GM18517 (cell line): ENCODE data around the gene MCTP2.
A peak's percentile ranks its signal among the peaks of the same experiment; 100 is the strongest.

Experiments used
- ATAC-seq: cut with Tn5 transposase; IDR thresholded peaks from one replicate; pipeline ENCODE4 v1.9.1; 2021; ENCODE audit warnings: mild to moderate bottlenecking, moderate library complexity; ENCODE audit not compliant: unreplicated experiment

The MCTP2 gene

GRCh38 chr15:94263341-94264273, 32.2 kb downstream of the MCTP2 start:
- ATAC-seq = peak; percentile 85

- no peak for ATAC-seq
These were observed 33.6 kb downstream of the MCTP2 start for GRCh38 chr15:94265009-94265408.

- no peak for ATAC-seq
These were observed 34.6 kb downstream of the MCTP2 start for GRCh38 chr15:94265982-94266381.

GRCh38 chr15:94266789-94267188, 35.4 kb downstream of the MCTP2 start:
- ATAC-seq = no peak

- ATAC-seq = no peak
These were observed 38.6 kb downstream of the MCTP2 start for GRCh38 chr15:94269954-94270353.

GRCh38 chr15:94270570-94270969, 39.2 kb downstream of the MCTP2 start:
- ATAC-seq = no peak

GRCh38 chr15:94272251-94272898, 41.0 kb downstream of the MCTP2 start:
- peak; percentile 88 for ATAC-seq

GRCh38 chr15:94273826-94274225, 42.5 kb downstream of the MCTP2 start:
- no peak for ATAC-seq

- no peak for ATAC-seq
These were observed 43.4 kb downstream of the MCTP2 start for GRCh38 chr15:94274745-94275144.

- ATAC-seq = no peak
These were observed 46.1 kb downstream of the MCTP2 start for GRCh38 chr15:94277485-94277884.

GRCh38 chr15:94279736-94280135, 48.4 kb downstream of the MCTP2 start:
- ATAC-seq = no peak

GRCh38 chr15:94280301-94280700, 48.9 kb downstream of the MCTP2 start:
- ATAC-seq = no peak

GRCh38 chr15:94282269-94283250, 51.2 kb downstream of the MCTP2 start:
- ATAC-seq = no peak

- ATAC-seq = no peak
These were observed 55.2 kb downstream of the MCTP2 start for GRCh38 chr15:94286583-94286982.

- ATAC-seq = peak; percentile 99
These were observed 56.5 kb downstream of the MCTP2 start for GRCh38 chr15:94287794-94288246.

- ATAC-seq = no peak
These were observed 59.4 kb downstream of the MCTP2 start for GRCh38 chr15:94290730-94291129.

- no peak for ATAC-seq
These were observed 62.3 kb downstream of the MCTP2 start for GRCh38 chr15:94293411-94294402.

GRCh38 chr15:94294556-94294955, 63.2 kb downstream of the MCTP2 start:
- ATAC-seq = no peak

- no peak for ATAC-seq
These were observed 63.9 kb downstream of the MCTP2 start for GRCh38 chr15:94295275-94295674.

- ATAC-seq = no peak
These were observed 65.4 kb downstream of the MCTP2 start for GRCh38 chr15:94296717-94297116.
